GM18499 (cell line): Measurements from ENCODE around the gene PHLDB1.

Source experiments
- ATAC-seq: cut with Tn5 transposase; IDR thresholded peaks from one replicate; pipeline ENCODE4 v1.9.1; 2021; ENCODE audit warnings: moderate number of reproducible peaks; ENCODE audit not compliant: insufficient read depth, unreplicated experiment

PHLDB1 gene

DNA sequence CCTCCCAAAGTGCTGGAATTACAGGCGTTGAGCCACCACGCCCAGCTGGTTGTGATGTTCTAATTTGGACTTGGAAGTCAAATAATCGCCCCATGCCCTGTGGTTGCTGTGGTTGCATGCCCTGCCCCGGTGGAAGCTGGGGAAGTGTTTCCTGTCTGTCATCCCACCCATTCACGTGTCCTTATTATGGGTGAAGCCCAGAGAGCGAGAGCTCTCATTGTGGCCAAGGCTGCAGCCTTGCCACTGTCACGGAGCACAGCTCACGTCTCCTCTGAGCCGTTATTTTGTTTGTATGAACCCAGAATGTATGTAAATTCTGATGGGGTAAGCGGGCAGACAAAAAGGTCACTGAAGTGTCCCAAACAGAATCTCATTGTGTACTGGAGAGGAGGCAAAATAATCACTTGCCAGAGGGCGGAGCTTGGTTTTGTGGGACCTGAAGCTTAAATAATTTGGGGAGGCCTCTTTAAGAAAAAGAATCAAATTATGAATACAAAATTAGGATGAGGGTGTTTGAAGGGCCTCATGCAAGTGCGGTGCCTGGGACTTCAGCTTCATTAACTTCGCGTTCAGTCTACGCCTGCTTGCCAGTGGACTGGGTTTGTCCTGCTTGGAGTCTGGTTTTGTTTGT lies 97.8 kb downstream of the PHLDB1 start:
- ATAC-seq, result no peak

DNA sequence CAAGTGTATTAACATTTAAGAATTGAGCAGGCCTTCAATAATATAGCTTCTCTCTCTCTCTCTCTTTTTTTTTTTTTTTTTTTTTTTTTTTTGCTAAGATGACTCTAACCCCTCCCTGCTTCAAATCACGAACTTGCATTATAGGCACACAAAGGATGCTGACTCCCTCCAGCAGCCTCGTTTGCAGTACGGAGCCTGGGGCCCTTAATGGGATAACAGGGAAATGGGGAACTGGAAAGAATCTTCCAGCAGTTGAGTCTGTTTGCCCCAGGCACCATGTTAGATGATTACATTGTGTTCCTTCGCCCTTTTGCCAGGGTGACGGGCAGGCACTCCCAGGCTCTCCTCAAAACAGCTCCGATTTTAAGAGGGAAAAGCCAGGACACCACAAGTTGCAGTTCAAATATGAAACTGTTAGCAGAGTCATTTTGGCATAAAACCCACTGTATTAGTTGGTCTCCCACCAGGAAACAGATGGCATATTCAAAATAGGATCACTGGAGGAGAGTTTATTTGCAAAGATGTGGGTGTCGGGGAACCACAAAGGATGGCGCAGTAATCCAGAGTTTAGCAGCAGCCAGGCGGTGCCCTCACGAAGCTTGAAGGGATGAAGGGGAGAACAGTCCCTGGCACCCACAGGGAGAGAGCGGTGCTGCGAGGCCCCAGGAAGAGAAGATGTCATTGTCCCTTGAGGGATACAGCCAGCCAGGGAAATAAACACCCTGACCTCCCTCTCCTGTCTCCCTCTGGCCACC lies 98.6 kb downstream of the PHLDB1 start:
- ATAC-seq, result no peak

DNA sequence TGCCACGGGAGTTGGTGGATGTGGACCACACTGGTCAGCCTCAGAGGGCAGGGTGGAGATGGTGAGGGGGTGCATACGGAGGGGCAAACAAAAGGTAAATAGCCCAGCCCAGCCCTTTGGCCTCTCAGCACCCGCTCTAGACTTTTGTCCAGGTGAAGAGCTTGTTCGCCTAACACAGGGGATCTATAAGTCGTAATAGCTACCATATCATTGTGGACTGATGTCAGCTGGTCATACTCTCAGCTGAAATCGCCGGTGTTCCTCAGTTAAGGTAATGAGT lies 99.1 kb downstream of the PHLDB1 start:
- no peak for ATAC-seq
